ENCODE results near the gene STK32B.
"Not testable (repeated sequence)": the region's sequence is repeated elsewhere in the genome, so short reads cannot be mapped to it uniquely, and the experiment has no call there.

STK32B gene

GRCh38 chr4:5278213-5278612, 226.9 kb downstream of the STK32B start:
- TF ChIP-seq CTCF (conservative IDR thresholded peaks at IDR 0.05; ENCODE audit: low read depth, low read length), result no peak

GRCh38 chr4:5280069-5280468, 228.8 kb downstream of the STK32B start:
- not testable (repeated sequence) for H3K4me3 ChIP-seq (ENCODE audit: low read depth, low read length); DNase-seq (ENCODE audit: low read depth)

More at GRCh38 chr4:5278213-5278612, 226.9 kb downstream of the STK32B start:
- no peak for DNase-seq (ENCODE audit: low read depth)
- H3K4me3 ChIP-seq (ENCODE audit: low read depth, low read length), result no peak overlapping the region

DNA sequence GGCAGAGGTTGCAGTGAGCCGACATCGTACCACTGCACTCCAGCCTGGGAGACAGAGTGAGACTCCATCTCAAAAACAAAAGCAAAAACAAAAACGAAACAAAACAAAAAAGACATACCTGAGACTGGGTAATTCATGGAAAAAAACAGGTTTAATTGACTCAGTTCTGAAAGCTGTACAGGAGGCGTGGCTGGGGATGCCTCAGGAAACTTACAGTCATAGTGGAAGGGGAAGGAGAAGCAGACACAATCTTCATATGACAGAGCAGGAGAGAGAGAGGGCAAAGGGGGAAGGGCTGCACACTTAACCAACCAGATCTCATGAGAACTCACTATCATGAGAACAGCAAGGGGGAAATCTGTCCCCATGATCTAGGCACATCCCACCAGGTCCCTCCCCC, 229.5 kb downstream of the STK32B start:
- TF ChIP-seq CTCF (conservative IDR thresholded peaks at IDR 0.05; ENCODE audit: low read depth, low read length), result no peak
- no peak for DNase-seq (ENCODE audit: low read depth)
- H3K4me3 ChIP-seq (ENCODE audit: low read depth, low read length), result no peak overlapping the region

DNA sequence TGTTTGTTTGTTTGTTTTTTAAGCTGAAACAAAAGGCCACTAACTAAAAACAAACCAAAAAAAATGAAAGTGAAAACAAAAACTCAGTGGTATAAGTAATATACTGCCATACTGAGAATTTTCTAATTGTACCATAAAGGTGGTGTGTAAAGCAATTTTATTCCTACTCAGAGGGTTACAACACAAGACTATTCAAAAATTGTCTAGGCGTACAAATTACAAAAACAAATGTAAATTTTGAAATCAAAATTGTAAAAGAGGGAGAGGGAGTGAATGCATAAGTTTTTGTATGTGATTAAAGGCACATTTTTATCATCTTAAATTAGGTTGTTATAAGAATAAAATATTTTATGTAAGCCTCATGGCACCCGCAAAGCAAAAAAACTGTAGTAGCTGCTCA, 232.6 kb downstream of the STK32B start:
- TF ChIP-seq CTCF (conservative IDR thresholded peaks at IDR 0.05; ENCODE audit: low read depth, low read length), result no peak
- no peak overlapping the region for H3K4me3 ChIP-seq (ENCODE audit: low read depth, low read length)
- no peak for DNase-seq (ENCODE audit: low read depth)

GRCh38 chr4:5284517-5284916, 233.2 kb downstream of the STK32B start:
- no peak for DNase-seq (ENCODE audit: low read depth)
- no peak for TF ChIP-seq CTCF (conservative IDR thresholded peaks at IDR 0.05; ENCODE audit: low read depth, low read length)
- H3K4me3 ChIP-seq (ENCODE audit: low read depth, low read length), result no peak overlapping the region

GRCh38 chr4:5292101-5292500, 240.8 kb downstream of the STK32B start:
- H3K4me3 ChIP-seq (ENCODE audit: low read depth, low read length), result no peak overlapping the region
- no peak for TF ChIP-seq CTCF (conservative IDR thresholded peaks at IDR 0.05; ENCODE audit: low read depth, low read length)
- no peak for DNase-seq (ENCODE audit: low read depth)

DNA sequence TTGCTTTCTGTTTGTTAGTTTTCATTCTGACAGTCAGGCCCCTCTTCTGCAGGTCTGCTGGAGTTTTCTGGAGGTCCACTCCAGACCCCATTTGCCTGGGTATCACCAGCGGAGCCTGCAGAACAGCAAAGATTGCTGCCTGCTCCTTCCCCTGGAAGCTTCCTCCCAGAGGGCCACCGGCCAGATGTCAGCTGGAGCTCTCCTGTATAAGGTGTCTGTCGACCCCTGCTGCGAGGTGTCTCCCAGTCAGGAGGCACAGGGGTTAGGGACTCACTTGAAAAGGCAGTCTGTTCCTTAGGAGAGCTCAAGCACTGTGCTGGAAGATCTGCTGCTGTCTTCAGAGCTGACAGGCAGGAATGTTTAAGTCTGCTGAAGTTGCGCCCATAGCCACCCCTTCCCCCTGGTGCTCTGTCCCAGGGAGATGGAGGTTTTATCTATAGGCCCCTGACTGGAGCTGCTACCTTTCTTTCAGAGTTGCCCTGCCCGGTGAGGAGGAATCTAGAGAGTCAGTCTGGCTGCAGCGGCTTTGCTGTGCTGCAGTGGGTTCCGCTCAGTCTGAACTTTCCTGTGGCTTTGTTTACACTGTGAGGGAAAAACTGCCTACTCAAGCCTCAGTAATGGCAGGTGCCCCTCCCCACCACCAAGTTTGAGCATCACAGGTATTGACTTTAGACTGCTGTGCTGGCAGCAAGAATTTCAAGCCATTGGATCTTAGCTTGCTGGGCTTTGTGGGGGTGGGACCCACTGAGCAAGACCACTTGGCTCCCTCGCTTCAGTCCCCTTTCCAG, 246.9 kb downstream of the STK32B start:
- H3K4me3 ChIP-seq (ENCODE audit: low read depth, low read length); DNase-seq (ENCODE audit: low read depth): not testable (repeated sequence)

- no peak for DNase-seq (ENCODE audit: low read depth)
- no peak overlapping the region for H3K4me3 ChIP-seq (ENCODE audit: low read depth, low read length)
- TF ChIP-seq CTCF (conservative IDR thresholded peaks at IDR 0.05; ENCODE audit: low read depth, low read length), result no peak
Measured at GRCh38 chr4:5300283-5300682, 249.0 kb downstream of the STK32B start.
